ENCODE data around the gene NRARP. TPM values are rescaled to one million over a fixed set of nuclear protein-coding genes. Genes with fewer than 3 reads are reported as not detected.

The NRARP gene
- total and polyA plus RNA-seq, 2 of the 8 experiments (the other 6 are each of a cell fraction or from before 2014, with no cell fraction given), result 32.5 to 37.2 TPM

DNA sequence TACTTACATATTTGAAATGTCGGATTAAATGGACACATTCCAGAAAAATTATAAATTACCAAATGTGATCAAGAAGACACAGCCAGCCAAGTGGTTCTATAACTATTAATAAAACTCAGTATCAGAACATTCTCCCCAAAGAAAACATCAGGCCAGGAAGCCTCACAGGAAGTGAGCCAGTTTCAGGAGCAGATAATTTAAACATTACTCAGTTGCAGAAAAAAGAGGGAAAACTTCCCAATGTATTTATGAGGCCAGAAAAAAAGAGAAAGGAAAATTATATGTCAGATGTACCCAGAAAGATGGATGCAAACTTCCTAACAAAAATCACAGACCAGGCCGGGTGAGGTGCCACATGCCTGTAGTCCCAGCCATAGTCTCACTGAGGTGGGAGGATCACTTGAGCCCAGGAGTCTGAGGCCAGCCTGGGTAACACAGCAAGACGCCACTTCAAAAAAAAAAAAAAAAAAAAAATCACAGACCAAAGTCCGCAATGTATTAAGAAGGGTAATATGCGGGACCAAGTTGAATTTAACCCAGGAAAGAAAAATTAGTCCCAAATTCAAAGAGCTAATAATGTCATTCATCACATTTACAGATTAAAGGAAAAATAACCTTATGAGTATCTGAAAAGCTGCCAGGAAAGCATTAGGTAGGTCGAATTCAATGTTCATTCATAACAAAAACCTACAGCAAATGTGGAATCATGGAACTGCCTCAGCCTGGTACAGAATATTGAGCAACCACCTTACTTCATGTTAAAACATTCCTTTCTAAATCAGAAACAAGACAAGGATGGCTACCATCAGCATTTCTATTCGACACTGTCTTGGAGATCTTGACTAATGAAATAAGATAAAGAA lies 37.2 kb upstream of the NRARP start:
- no peak overlapping the region for H2AK5ac ChIP-seq (ENCODE audit: low read depth, low read length)
- H3K9me3 ChIP-seq (ENCODE audit: insufficient read depth in 2 of 2, low read depth in 1 of 2, low read length in 1 of 2), result peaks cover 7 to 20% of the 10 kb centered on the region in 2 experiments; a peak in 2 of 4 replicates
- H3K4me2 ChIP-seq (ENCODE audit: insufficient read depth in 1 of 2, low read depth in 2 of 2, low read length in 2 of 2), result no peak overlapping the region
- H2BK15ac ChIP-seq (ENCODE audit: low read length), result no peak overlapping the region
- no peak overlapping the region for H4K5ac ChIP-seq (ENCODE audit: insufficient read length, low read depth, low read length)
- no peak overlapping the region for H3K56ac ChIP-seq (replicated peaks; ENCODE audit: insufficient read length, low read depth, low read length)
- H3K27me3 ChIP-seq (replicated peaks in 1 of 4; ENCODE audit: control insufficient read depth in 3 of 4, extremely low read depth in 1 of 4, insufficient read depth in 3 of 4, low read length in 3 of 4), result no peaks in the 10 kb centered on the region
- no peak overlapping the region for H2BK120ac ChIP-seq (replicated peaks; ENCODE audit: low read depth, low read length)
- H2BK12ac ChIP-seq (ENCODE audit: low read depth, low read length), result no peak overlapping the region
- no peak overlapping the region for H3K23ac ChIP-seq (ENCODE audit: insufficient read length)
- no peaks in the 10 kb centered on the region for H3K79me1 ChIP-seq (ENCODE audit: low read depth, low read length)
- WGBS, 2 experiments (ENCODE audit: extremely low coverage in 1 of 2, insufficient coverage in 1 of 2, insufficient read length in 1 of 2, insufficient replicate concordance in 2 of 2, low coverage in 1 of 2, low lambda C conversion rate in 2 of 2, missing lambda C conversion rate in 1 of 2), result 81% methylated on average over 6 of the region's 7 CpGs; no CpG with 5 or more reads in 1 of the 2 experiments
- ChIA-PET POLR2A (ENCODE audit: partially characterized antibody) (no interaction called here), CTCF (ENCODE audit: partially characterized antibody) (no interaction called here)
- H3K79me2 ChIP-seq (ENCODE audit: control insufficient read depth in 1 of 2, insufficient read depth in 2 of 2, low read length in 2 of 2), result no peaks in the 10 kb centered on the region
- H4K91ac ChIP-seq (replicated peaks; ENCODE audit: insufficient read length, low read length), result no peak overlapping the region
- H3K4ac ChIP-seq (replicated peaks; ENCODE audit: insufficient read length, low read depth, low read length), result no peak overlapping the region
- H2AFZ ChIP-seq (ENCODE audit: low read length), result no peak overlapping the region
- H2BK20ac ChIP-seq (ENCODE audit: low read length), result no peak overlapping the region
- no peak for DNase-seq (ENCODE audit: low read depth in 1 of 2, low spot score in 2 of 2)
- H3K4me3 ChIP-seq (ENCODE audit: extremely low read depth in 1 of 4, insufficient read depth in 2 of 4, low read depth in 3 of 4, low read length in 4 of 4), result no peak overlapping the region
- no peak overlapping the region for H3K9ac ChIP-seq (replicated peaks in 1 of 4; ENCODE audit: extremely low read depth in 1 of 4, low read depth in 3 of 4, low read length in 3 of 4)
- H4K8ac ChIP-seq (ENCODE audit: extremely low read depth, insufficient read depth, low read length), result no peak overlapping the region
- no peak for FAIRE-seq
- no peak overlapping the region for H3K27ac ChIP-seq (ENCODE audit: low read depth, low read length)
- H3K18ac ChIP-seq (ENCODE audit: extremely low read depth, low read length), result no peak overlapping the region
- no peaks in the 10 kb centered on the region for H3K4me1 ChIP-seq (replicated peaks in 1 of 4; ENCODE audit: control insufficient read depth in 3 of 4, insufficient read depth in 4 of 4, low read length in 3 of 4)
- H3K14ac ChIP-seq (ENCODE audit: insufficient read length), result no peak overlapping the region
- no peaks in the 10 kb centered on the region for H4K20me1 ChIP-seq (replicated peaks in 1 of 2; ENCODE audit: control insufficient read depth in 1 of 2, insufficient read depth in 2 of 2, low read length in 2 of 2)
- no peaks in the 10 kb centered on the region for H3K23me2 ChIP-seq (ENCODE audit: low read depth, low read length)
- H2BK5ac ChIP-seq (ENCODE audit: low read depth, low read length), result no peak overlapping the region
- H3K36me3 ChIP-seq (ENCODE audit: control insufficient read depth in 2 of 4, insufficient read depth in 4 of 4, low read length in 3 of 4), result no peaks in the 10 kb centered on the region
- no peak for TF ChIP-seq BCL11A (IDR thresholded peaks at IDR 0.05; ENCODE audit: low read depth in 2 of 2, low read length in 2 of 2)
- no peak for TF ChIP-seq YY1 (IDR thresholded peaks at IDR 0.05; ENCODE audit: low read depth, low read length)
- no peak for TF ChIP-seq CBX8 (IDR thresholded peaks at IDR 0.05; ENCODE audit: borderline replicate concordance, low read depth, low read length)
- TF ChIP-seq, protein P1, sequence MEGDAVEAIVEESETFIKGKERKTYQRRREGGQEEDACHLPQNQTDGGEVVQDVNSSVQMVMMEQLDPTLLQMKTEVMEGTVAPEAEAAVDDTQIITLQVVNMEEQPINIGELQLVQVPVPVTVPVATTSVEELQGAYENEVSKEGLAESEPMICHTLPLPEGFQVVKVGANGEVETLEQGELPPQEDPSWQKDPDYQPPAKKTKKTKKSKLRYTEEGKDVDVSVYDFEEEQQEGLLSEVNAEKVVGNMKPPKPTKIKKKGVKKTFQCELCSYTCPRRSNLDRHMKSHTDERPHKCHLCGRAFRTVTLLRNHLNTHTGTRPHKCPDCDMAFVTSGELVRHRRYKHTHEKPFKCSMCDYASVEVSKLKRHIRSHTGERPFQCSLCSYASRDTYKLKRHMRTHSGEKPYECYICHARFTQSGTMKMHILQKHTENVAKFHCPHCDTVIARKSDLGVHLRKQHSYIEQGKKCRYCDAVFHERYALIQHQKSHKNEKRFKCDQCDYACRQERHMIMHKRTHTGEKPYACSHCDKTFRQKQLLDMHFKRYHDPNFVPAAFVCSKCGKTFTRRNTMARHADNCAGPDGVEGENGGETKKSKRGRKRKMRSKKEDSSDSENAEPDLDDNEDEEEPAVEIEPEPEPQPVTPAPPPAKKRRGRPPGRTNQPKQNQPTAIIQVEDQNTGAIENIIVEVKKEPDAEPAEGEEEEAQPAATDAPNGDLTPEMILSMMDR (IDR thresholded peaks at IDR 0.05; ENCODE audit: control extremely low read depth in 1 of 3, insufficient read depth in 1 of 3, low read depth in 1 of 3, low read length in 3 of 3), result no peak
- no peak for TF ChIP-seq NANOG (IDR thresholded peaks at IDR 0.05; ENCODE audit: insufficient read depth, low read depth, low read length, poor library complexity, severe bottlenecking)
- no peak for TF ChIP-seq ATF2 (IDR thresholded peaks at IDR 0.05; ENCODE audit: low read length)
- TF ChIP-seq KDM5A (IDR thresholded peaks at IDR 0.05; ENCODE audit: low read length), result no peak
- no peak for TF ChIP-seq TEAD4 (IDR thresholded peaks at IDR 0.05; ENCODE audit: low read depth, low read length)
